Colonic mucosa (tissue), 4 donors: ENCODE measurements around the gene RPUSD2. TPM values are rescaled to one million over a fixed set of nuclear protein-coding genes. Genes with fewer than 3 reads are reported as not detected.

Experiments
- DNase-seq: peaks from one replicate; pipeline ENCODE4 v3.0.0-alpha.2; 2020
- H3K27ac ChIP-seq: fragments of 200-600 bp; one replicate; pipeline ENCODE4 v1.8.0; 2021
- H3K27me3 ChIP-seq: fragments of 200-600 bp; one replicate; pipeline ENCODE4 v1.8.0; 2021
- H3K36me3 ChIP-seq: fragments of 200-600 bp; one replicate; pipeline ENCODE4 v1.8.0; 2021
- H3K4me1 ChIP-seq: fragments of 200-600 bp; one replicate; pipeline ENCODE4 v1.8.0; 2021; ENCODE audit warnings: mild to moderate bottlenecking
- H3K4me3 ChIP-seq: fragments of 200-600 bp; one replicate; pipeline ENCODE4 v1.8.0; 2021
- H3K9ac ChIP-seq, 2 donors: one replicate each; pipeline ENCODE4 v1.7.0; 2013; ENCODE audit warnings: control low read depth in 2 of 2, low read depth in 2 of 2, low read length in 2 of 2
- H3K9me3 ChIP-seq: fragments of 200-600 bp; one replicate; pipeline ENCODE4 v1.8.0; 2021
- CTCF ChIP-seq: fragments of 200-600 bp; IDR thresholded peaks from one replicate; pipeline ENCODE4 v1.8.0; 2022; ENCODE audit warnings: antibody characterized with exemption, mild to moderate bottlenecking
- intact Hi-C: fragments of 100-400 bp; cut with DNase I; formaldehyde crosslinking; loops from one replicate; pipeline ENCODE4 v1.14.1; 2022
- total RNA-seq, 2 donors: library from RNA; stranded (reverse); fragmentation: NEBNext Ultra II Directional in 1 of 2; extraction: Animal tissue kit (Norgen Biotek cat#: 25700) in 1 of 2; gene quantifications; one replicate each; pipeline ENCODE4 v1.2.1, GENCODE V29; 2021
- donor health status: healthy.
- donor health status: DM: no; HTN: no; CAD: no.
- donor health status: DM: no; HTN: no; CAD: no.

The RPUSD2 gene
- total RNA-seq, 2 donors from 2014 or later = 11.0 to 17.0 TPM

DNA sequence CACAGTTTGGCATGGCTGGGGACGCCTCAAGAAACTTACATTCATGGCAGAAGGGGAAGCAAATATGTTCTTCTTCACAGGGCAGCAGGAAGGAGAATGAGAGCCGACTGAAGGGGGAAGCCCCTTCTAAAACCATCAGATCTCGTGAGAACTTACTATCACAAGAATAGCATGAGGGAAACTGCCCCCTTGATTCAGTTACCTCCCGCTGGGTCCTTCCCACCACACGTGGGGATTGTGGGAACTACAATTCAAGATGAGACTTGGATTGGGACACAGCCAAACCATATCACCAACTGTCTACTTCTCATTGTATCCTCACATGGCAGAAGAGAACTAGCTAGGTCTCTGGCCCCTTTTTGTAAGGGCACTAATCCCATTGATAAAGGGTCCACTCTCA, 34.7 kb upstream of the RPUSD2 start:
- Histone ChIP-seq H3K27me3 (no peaks in the 10 kb centered on the region), H3K9me3 (no peaks in the 10 kb centered on the region), H3K4me1 (no peaks in the 10 kb centered on the region), H3K27ac (no peak overlapping the region), H3K4me3 (no peak overlapping the region), H3K9ac (no peak overlapping the region), H3K36me3 (no peaks in the 10 kb centered on the region)
- DNase-seq = no peak
- no peak for TF ChIP-seq CTCF
- intact Hi-C loops = no loop called here

DNA sequence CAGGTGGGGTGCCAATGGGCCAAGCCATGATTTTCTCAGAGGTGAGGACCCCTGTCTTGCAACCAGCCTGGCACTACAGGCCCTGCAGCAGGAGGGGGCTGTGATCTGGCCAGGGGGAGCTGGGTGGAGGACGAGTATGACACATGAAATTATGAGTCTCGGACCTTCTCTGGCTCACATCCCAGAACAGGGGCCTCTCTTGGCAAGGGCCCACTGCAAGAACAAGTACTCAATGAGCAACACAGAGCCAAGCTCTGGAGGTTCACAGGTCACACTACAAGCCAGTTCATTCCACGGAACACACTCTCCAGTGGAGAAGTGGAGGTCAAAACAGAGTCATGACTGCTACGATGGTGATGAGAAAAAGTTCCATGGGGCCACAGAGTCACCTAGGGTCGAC, 32.6 kb upstream of the RPUSD2 start:
- no peaks in the 10 kb centered on the region for H3K9me3 ChIP-seq
- no peak for DNase-seq
- H3K27me3 ChIP-seq = no peaks in the 10 kb centered on the region
- H3K4me1 ChIP-seq = no peaks in the 10 kb centered on the region
- H3K27ac ChIP-seq = no peak overlapping the region
- no peak for TF ChIP-seq CTCF
- no peak overlapping the region for H3K4me3 ChIP-seq
- intact Hi-C loops = no loop called here
- H3K9ac ChIP-seq = no peak overlapping the region
- H3K36me3 ChIP-seq = no peaks in the 10 kb centered on the region

- Histone ChIP-seq H3K36me3 (no peaks in the 10 kb centered on the region), H3K27me3 (no peaks in the 10 kb centered on the region), H3K9me3 (no peaks in the 10 kb centered on the region), H3K27ac (no peak overlapping the region), H3K9ac (no peak overlapping the region), H3K4me1 (no peaks in the 10 kb centered on the region), H3K4me3 (no peak overlapping the region)
- intact Hi-C loops = no loop called here
- no peak for TF ChIP-seq CTCF
- no peak for DNase-seq
Observed at GRCh38 chr15:40538976-40539375, 30.1 kb upstream of the RPUSD2 start.

GRCh38 chr15:40543082-40543481, 26.0 kb upstream of the RPUSD2 start:
- TF ChIP-seq CTCF = no peak
- no peaks in the 10 kb centered on the region for H3K27me3 ChIP-seq
- no peaks in the 10 kb centered on the region for H3K4me1 ChIP-seq
- H3K27ac ChIP-seq = no peak overlapping the region
- intact Hi-C loops = no loop called here
- H3K36me3 ChIP-seq = no peaks in the 10 kb centered on the region
- no peak overlapping the region for H3K9ac ChIP-seq
- H3K4me3 ChIP-seq = no peak overlapping the region
- no peak for DNase-seq
- H3K9me3 ChIP-seq = no peaks in the 10 kb centered on the region

- intact Hi-C loops = no loop called here
- H3K27me3 ChIP-seq = no peaks in the 10 kb centered on the region
- no peaks in the 10 kb centered on the region for H3K9me3 ChIP-seq
- no peak for DNase-seq
- no peak overlapping the region for H3K4me3 ChIP-seq
- H3K36me3 ChIP-seq = no peaks in the 10 kb centered on the region
- no peaks in the 10 kb centered on the region for H3K4me1 ChIP-seq
- H3K9ac ChIP-seq = no peak overlapping the region
- no peak for TF ChIP-seq CTCF
- no peak overlapping the region for H3K27ac ChIP-seq
Observed at GRCh38 chr15:40543631-40544294, 25.3 kb upstream of the RPUSD2 start.
